ENCODE measurements around the gene SLC9A9. TPM values are rescaled to one million over a fixed set of nuclear protein-coding genes. Genes with fewer than 3 reads are reported as not detected.

SLC9A9 gene
- polyA plus RNA-seq, 1 donor (not counting 4 experiments of a cell fraction or from before 2014, with no cell fraction given), result 5.2 TPM

DNA sequence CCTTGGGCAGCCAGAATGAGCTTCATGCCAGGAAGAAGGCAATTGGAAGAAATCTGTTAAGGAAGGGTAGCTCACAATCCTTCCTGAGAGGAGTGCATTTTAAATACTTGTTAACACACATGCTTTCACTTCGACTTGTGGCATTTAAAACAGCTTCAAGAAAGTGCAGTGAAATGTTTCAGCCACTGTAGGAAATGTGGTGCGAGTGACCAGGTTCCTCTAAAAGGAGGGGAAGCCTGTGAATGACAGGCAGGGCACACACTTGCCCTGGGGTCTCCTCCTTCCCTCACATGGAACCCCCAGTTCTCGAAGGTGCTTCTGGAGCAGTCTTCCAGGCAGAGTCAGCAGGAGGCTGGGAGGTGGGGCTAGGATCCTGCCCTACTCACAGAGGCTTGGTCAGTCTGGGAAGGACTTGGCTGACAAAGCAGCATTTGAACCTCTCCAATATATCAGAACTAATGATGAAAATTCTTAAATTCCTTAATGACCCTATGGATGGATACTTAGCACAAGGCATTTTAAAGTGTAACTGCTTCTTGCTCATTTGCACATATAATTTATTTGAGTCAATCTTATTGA lies 370.1 kb downstream of the SLC9A9 start:
- no peak for FAIRE-seq
- no peak overlapping the region for H3K4me2 ChIP-seq (ENCODE audit: control insufficient read depth, extremely low read depth, insufficient read depth, low read depth, low read length)

DNA sequence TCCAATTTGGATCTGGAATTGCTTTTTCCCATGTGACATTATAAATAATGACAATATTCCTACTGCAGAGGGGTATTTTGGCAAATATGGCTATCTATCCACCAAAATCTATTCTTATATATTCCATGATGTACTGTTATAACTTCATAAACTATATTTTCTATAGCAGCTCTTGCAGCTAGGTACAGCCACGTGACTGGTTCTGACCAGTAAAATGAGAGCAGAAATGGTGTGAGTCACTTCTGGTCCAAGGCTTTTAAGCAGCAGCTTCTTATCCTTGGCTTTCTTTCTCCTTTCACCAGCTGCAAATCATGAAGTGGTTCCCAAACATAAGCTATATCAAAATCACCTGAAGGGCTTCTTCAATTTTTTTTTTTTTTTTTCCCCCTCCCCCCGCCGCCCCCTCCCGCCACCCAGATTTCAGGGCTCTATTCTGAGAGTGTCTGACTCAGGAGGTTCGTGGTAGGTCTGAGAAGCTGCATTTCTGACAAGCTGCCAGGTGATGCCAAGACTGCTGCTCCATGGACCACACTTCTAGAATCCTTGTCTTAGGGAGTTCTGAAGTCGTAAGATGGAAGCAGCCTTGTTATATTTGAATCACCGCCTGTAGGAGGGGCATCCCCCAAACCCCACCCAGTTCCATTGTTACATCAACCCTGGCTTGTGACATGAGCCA lies 371.2 kb downstream of the SLC9A9 start:
- DNase-seq (ENCODE audit: low read depth, low spot score) (no peak), FAIRE-seq (no peak)
- Histone ChIP-seq H4K20me1 (ENCODE audit: control insufficient read depth, extremely low read depth, insufficient read depth, low read length) (no peaks in the 10 kb centered on the region), H3K4me2 (ENCODE audit: control insufficient read depth, extremely low read depth, insufficient read depth, low read depth, low read length) (no peak overlapping the region), H3K79me2 (ENCODE audit: control insufficient read depth, insufficient read depth, low read length) (no peaks in the 10 kb centered on the region), H3K9me3 (ENCODE audit: control insufficient read depth, low read depth, low read length) (no peaks in the 10 kb centered on the region), H2AFZ (ENCODE audit: control insufficient read depth, low read length) (no peak overlapping the region), H3K9me1 (ENCODE audit: control insufficient read depth, extremely low read depth, insufficient read depth, low read length) (no peaks in the 10 kb centered on the region), H3K4me3 (ENCODE audit: control insufficient read depth in 2 of 3, extremely low read depth in 1 of 3, insufficient read depth in 2 of 3, low read depth in 1 of 3, low read length in 3 of 3) (no peak overlapping the region), H3K36me3 (ENCODE audit: control insufficient read depth in 2 of 2, extremely low read depth in 1 of 2, insufficient read depth in 2 of 2, low read length in 2 of 2) (no peaks in the 10 kb centered on the region), H3K27me3 (ENCODE audit: control insufficient read depth, extremely low read depth, insufficient read depth, low read length) (no peaks in the 10 kb centered on the region), H3K9ac (ENCODE audit: control insufficient read depth, extremely low read depth, insufficient read depth, low read length) (no peak overlapping the region), H3K4me1 (ENCODE audit: control insufficient read depth, extremely low read depth, insufficient read depth, low read length) (no peaks in the 10 kb centered on the region), H3K27ac (ENCODE audit: control insufficient read depth, insufficient read depth, low read length) (no peak overlapping the region)
- dilution Hi-C loops (cut with MboI; ENCODE audit: extremely low pct_ligation_motif_present, low sequenced_read_pairs), result no loop called here
- no peak for TF ChIP-seq EZH2 (IDR thresholded peaks at IDR 0.05; ENCODE audit: low read length)
- TF ChIP-seq CTCF (optimal IDR thresholded peaks at IDR 0.05 in 1 of 3, IDR thresholded peaks at IDR 0.05 in 1 of 3, conservative IDR thresholded peaks at IDR 0.05 in 1 of 3; ENCODE audit: extremely low read depth in 1 of 3, insufficient read depth in 2 of 3, low read length in 3 of 3), result no peak

More for the DNA sequence above, 370.1 kb downstream of the SLC9A9 start:
- Histone ChIP-seq H3K79me2 (ENCODE audit: control insufficient read depth, insufficient read depth, low read length) (no peaks in the 10 kb centered on the region), H3K27me3 (ENCODE audit: control insufficient read depth, extremely low read depth, insufficient read depth, low read length) (no peaks in the 10 kb centered on the region), H3K4me3 (ENCODE audit: control insufficient read depth in 2 of 3, extremely low read depth in 1 of 3, insufficient read depth in 2 of 3, low read depth in 1 of 3, low read length in 3 of 3) (no peak overlapping the region), H3K9me1 (ENCODE audit: control insufficient read depth, extremely low read depth, insufficient read depth, low read length) (no peaks in the 10 kb centered on the region), H3K9me3 (ENCODE audit: control insufficient read depth, low read depth, low read length) (no peaks in the 10 kb centered on the region), H3K36me3 (ENCODE audit: control insufficient read depth in 2 of 2, extremely low read depth in 1 of 2, insufficient read depth in 2 of 2, low read length in 2 of 2) (no peaks in the 10 kb centered on the region), H2AFZ (ENCODE audit: control insufficient read depth, low read length) (no peak overlapping the region), H3K4me1 (ENCODE audit: control insufficient read depth, extremely low read depth, insufficient read depth, low read length) (no peaks in the 10 kb centered on the region), H3K9ac (ENCODE audit: control insufficient read depth, extremely low read depth, insufficient read depth, low read length) (no peak overlapping the region), H3K27ac (ENCODE audit: control insufficient read depth, insufficient read depth, low read length) (no peak overlapping the region), H4K20me1 (ENCODE audit: control insufficient read depth, extremely low read depth, insufficient read depth, low read length) (no peaks in the 10 kb centered on the region)
- TF ChIP-seq EZH2 (IDR thresholded peaks at IDR 0.05; ENCODE audit: low read length) (no peak), CTCF (optimal IDR thresholded peaks at IDR 0.05 in 1 of 3, IDR thresholded peaks at IDR 0.05 in 1 of 3, conservative IDR thresholded peaks at IDR 0.05 in 1 of 3; ENCODE audit: extremely low read depth in 1 of 3, insufficient read depth in 2 of 3, low read length in 3 of 3) (no peak)
- no peak for DNase-seq (ENCODE audit: low read depth, low spot score)
- dilution Hi-C loops (cut with MboI; ENCODE audit: extremely low pct_ligation_motif_present, low sequenced_read_pairs), result no loop called here

Data from keratinocyte (primary cell).